GM19324 (cell line): ENCODE data around the gene PCBP3.
"Not testable (repeated sequence)": the region's sequence is repeated elsewhere in the genome, so short reads cannot be mapped to it uniquely, and the experiment has no call there.

Experiments used
- ATAC-seq: cut with Tn5 transposase; IDR thresholded peaks from one replicate; pipeline ENCODE4 v1.9.1; 2021; ENCODE audit warnings: mild to moderate bottlenecking, moderate library complexity; ENCODE audit not compliant: unreplicated experiment, low FRiP score

The PCBP3 gene

DNA sequence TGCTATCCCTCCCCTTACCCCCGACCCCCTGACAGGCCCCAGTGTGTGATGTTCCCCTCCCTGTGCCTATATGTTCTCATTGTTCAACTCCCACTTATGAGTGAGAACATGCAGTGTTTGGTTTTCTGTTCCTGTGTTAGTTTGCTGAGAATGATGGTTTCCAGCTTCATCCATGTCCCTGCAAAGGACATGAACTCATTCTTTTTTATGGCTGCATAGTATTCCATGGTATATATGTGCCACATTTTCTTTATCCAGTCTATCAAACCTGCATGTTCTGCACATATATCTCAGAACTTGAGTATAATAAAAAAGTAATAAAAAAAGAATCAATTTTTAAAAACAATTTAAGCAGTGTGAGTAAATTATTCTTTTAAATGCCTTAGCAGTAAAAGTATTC is 76.7 kb downstream of the PCBP3 start:
- ATAC-seq, result not testable (repeated sequence)

DNA sequence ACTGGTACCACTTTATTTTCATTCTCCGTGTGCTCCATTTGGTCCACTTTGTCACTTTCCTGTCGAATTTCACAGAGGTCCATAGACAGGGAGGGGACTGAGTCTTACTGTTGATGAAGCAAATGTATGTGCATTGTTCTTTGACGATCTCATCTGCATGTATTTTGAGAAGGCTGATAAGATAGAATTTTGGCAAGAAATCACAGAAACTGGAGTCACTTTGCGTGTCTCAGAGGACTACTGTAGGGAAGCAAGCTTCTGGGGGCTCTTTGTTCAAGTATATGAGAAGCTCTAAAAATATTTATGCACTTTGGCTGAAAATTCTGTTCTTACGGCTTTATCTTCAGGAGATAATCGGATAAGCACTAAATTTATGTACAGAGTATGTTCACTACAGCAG is 78.1 kb downstream of the PCBP3 start:
- ATAC-seq, result no peak

DNA sequence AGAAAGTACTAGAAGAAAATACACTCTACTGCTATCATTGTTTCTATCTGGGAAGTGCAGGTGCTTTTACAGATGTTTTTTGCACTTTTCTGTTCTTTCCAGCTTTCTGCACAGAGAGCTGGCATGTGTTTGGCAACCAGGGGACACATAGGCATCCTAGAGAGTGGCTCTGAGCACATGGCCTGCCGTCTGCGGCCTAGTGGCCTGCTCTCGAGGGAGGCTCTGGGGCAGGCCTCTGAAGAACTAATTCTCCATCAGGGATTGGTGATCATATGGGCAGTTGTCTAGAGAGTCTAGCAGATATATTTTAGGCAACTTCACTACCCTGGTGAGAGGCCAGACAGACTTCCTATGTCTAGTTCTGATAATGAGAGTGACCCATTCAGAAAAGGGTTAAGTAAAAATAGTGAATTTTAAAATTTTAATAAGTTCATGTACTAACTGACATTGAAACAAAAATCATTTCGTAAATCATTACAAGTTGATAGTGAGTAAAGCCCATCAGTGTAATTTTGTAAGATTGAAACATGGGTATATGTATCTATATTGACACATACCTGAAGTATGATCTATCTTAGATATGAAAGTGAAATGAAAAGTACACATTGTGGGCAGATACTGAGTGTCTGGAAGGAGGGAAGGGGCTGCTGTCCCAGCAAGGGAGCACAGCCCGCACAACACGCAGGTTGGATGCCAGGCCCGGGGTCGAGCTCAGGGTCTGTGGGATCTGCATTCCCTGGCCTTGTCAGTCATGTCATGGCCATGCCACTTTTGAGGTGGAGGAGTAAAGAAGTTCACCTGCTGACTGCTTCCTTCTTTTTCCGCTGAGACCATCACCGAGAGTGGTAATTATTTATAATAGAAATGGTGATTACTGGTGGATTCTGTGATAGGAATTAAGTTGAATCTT is 79.8 kb downstream of the PCBP3 start:
- ATAC-seq, result no peak

DNA sequence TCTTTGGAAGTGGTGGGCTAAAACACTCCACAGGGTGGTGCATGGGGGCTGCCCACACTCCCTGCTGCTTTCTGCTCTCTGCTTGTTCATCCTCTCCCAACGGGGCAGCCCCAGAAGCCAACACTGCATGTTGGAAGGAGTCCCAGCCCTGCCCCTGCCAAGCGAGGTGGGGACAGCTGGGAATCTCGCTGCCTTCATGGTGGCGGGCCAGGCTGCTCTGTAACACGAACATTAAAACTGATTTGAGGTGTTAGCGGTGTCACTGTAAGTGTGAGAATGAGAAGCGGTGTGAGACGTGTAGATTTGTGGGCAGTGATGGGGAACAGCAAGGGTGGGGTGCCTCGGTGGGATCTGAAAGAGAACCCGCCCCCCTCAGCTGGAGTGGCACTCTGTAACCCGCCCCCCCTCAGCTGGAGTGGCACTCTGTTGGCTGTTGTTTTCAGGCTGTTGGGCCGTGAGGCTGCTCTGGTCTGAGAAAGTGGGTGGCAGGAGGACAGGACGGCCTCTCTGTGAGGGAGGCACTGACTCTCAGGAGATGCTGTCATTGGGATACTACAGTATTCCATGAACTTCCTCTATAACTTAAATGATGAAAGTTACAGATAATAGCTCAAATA is 80.9 kb downstream of the PCBP3 start:
- no peak for ATAC-seq

DNA sequence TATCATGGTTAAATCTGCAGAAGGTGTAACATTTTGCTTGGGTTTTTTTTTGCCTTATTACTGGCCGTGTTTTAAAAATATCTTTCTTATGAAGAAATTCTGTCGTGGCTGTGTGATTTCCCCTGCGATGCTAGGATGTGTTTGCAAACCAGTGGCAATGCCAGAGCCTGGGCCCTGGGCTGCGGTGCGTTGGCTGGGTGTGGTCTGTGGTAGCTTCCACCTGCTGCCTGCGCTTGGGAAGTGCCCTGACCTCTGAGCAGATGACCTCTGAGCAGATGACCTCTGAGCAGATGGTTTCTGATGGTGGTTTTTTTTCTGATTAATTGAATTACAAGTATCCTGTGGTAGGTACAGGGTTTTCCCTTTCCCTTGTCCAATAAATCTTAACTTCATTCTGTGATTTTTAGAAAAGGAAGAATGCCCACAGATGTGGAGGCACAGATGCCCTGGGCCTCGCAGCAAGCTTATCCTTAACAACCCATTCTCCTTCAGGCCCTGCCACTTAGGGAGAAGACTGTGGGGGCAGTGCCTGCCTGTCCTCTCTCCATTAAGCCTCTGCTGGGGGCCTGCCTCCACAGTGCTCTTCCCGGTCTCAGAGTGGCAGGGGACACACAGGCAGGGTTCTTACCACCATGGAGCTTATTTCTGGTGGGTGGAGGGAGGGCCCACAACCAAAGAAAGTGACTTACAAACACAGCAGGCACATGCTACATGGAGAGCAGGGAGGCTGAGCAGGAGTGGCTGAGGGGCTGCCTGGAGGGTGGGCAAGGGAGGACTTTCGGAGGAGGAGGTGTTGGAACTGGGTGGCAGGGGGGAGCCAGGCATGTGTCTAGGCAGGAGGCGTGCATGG is 81.7 kb downstream of the PCBP3 start:
- ATAC-seq, result no peak

DNA sequence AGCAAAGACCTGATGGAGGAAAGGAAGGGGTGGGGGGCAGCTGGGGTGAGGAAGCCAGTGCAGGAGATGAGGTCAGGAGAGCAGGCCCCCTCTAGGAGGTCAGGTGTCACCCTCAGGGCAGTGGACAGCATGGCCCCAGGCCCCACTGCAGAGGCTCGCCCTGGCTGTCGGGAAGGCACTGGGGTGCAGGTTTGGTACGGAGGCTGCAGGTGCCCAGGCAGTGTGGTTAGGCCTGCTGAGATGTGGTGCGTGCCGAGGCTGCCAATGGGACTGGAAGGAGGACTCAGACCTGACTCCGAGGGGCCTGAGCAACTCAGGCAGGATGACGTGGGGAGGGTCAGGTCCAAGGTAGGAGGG is 82.3 kb downstream of the PCBP3 start:
- ATAC-seq, result no peak

DNA sequence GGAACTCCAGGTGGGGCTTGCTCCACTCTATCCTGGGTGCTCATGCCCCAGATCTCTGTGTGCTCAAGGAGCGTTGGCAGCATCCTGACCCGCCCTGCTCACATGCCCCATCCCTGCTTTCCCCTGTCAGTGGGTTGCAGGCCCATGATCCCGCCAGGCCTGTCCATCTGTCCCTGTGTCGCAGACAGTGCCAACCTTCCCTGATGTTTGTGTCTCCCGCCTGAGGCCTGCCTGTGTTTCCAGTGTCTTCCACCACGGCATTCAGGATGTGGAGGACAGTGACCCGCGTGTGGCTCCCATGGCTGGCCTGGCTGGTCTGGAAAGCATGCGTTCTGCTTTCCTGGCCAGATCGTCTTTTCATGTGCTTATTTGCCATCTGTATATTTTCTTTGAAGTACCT is 82.9 kb downstream of the PCBP3 start:
- ATAC-seq, result no peak

DNA sequence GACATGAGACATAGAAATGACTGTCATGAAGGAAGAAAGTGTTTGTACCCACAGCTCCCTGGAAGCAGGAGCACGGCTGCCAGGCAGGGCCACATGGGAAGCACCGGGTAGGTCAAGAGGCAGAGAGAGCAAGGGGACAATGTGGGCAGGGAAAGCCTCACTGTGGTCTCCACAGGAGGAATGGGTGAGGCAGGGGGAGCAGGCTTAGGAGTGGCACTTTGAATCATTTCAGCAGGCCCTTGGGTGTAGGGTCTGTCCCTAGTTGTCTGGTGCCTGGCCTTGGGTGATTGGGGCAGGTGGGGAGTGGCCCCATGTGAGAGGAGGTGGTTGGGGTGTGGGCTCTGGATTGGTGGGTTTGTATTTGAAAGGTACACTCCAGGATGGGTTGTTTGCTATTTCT is 83.9 kb downstream of the PCBP3 start:
- ATAC-seq, result no peak

DNA sequence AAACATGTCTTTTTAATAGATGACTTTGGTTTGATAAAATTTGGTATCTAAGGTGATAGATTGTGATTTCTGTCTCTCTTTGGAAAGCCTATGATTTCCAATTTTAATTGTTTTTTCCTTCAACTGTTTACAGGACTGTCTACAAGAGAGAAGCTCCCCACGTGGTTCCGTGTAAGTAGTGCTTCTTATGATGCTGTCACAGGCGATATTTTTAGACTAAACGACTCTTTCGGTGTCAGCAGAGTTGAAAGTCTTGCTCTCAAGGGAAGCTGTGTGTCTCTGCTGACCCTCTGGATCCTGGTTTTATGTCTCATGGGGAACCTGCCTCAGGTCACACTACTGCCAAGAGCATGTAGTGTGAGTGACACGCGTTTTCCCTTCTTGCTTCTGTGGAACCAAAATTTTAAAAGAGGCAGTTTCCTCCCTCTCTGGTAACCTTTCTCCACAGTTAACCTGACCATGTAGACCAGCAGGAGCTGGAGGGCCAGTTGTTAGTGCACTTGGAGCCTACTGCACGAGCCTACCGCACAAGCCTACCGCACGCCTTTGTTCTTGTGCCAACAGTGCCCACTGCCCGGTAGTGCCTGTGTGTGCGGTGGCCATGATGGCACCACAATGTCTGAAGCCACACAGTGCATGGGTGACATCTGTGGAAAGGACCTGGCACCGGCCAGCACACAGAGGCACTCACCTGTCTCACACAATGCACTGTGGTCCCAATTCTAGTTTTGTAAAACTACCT is 91.9 kb downstream of the PCBP3 start:
- ATAC-seq, result no peak

DNA sequence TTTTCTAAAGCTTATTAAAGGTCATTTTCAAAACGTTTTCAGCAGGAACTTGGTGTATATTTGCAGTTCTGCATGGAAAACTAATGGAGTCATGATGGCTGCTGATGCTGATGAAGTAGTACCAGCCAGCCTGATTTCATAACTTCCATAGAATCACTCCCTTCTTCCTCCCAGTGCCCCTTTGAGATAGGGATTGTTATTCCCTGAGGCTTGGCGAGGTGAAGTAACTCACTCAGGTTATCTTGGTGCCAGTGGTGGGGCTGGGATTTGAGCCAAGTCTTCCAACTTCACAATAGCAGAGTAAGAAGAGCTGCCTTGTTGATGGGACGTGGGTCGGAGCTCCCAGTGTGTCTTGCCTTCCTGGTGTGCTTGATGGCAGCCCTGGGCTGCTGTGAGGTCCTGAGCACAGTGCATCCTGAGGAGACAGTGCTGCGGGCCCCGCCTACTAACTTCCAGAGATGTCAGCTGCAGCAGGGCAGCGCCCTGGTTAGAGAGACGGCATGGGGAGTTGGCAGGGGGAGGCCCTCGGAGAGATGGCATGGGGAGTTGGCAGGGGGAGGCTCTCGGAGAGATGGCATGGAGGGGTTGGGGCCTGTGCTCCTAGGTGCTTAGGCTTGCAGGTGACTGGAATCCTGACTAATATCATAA is 92.6 kb downstream of the PCBP3 start:
- ATAC-seq, result no peak

DNA sequence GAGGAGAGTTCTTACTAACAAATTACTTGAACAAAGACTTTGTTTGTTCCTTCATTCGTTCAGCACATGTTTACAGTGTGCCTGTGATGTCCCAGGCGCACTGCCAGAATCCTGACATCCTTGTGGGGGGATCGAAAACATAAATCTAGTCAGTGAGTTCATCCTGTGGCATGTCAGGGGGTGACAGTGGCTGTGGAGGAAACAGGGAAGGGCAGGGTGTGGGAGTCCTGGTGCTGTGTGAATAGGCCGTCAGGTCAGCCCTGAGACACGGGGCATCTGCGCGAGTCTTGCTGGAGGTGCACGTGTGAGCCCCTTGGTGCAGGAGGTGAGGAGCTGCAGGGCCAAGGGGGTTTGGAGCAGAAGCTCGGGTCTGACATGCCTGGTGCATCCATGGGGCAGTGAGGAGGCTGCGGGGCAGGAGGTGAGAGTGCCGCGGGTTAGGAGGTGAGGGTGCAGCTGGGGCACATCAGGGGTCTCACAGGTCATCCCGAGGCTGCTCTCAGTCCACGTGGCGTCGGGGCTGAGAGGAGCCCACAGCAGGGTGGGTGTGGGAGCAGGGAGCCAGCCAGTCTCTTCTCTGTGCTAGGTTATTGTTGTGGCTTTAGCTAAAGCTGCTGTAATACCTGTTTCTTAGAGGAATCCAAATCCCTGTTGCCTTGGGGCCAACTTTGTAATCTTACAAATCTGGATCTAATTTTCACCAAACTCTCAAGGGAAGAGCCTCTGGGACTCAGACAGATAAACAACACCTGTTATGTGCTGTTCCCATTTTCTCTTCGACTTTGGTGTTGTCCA is 93.4 kb downstream of the PCBP3 start:
- no peak for ATAC-seq

DNA sequence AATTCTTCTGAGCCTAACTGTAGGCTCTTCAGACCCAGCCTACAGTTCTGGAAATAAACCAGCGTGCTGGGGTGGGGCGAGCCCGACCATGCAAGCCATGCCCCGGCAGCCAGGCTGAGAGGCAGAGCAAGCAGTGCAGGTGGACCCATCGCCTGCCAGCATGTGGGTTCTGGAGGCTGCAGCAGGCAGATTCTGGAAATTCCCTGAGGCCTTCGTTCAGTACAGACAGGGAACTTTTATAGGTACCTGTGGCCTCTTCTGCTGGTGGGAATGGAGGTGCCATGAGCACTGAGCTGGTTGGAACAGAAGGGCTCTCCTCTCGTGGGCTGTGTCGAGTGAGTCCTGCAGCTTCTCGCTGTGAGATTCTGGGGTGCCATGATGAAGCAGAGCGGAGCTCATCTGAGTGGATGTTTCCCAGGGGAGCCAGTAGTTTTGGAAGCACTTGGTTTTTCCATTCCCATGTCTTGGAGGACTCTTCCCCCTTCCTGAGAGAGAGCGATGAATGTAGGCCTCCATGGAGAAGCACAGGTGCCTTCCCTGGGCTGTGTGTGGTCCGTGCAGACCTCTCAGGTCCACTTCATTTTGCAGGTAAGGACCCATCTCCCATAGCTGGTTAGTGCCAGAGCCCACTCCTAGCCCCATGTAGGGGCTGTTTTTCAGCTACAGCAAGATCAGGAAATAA is 94.1 kb downstream of the PCBP3 start:
- no peak for ATAC-seq

DNA sequence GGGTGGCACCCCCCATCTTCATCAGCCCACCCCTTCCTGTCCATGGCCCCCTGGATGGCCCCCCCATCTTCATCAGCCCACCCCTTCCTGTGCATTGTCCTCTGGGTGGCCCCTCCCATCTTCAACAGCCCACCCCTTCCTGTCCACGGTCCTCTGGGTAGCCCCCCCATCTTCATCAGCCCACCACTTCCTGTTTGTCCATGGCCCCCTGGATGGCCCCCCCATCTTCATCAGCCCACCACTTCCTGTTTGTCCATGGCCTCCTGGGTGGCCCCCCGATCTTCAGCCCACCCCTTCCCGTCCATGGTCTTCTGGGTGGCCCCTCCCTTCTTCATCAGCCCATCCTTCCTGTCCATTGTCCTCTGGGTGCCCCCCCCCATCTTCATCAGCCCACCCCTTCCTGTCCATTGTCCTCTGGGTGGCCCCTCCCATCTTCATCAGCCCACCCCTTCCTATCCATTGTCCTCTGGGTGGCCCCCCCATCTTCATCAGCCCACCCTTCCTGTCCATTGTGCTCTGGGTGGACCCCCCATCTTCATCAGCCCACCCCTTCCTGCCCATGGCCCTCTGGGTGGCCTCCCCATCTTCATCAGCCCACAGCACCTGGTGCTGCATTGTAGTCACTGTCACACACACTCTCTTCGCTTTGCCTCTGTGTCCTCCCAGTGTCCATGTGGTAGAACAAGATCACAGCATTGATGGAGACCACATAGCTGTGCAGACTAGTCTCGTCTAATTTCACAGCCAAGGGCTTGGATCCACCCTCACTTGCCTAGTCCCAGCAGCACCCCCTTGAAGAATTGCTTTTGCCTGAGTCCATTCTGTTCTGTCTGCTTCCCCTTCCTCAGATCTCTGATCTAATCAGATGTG is 95.9 kb downstream of the PCBP3 start:
- no peak for ATAC-seq

DNA sequence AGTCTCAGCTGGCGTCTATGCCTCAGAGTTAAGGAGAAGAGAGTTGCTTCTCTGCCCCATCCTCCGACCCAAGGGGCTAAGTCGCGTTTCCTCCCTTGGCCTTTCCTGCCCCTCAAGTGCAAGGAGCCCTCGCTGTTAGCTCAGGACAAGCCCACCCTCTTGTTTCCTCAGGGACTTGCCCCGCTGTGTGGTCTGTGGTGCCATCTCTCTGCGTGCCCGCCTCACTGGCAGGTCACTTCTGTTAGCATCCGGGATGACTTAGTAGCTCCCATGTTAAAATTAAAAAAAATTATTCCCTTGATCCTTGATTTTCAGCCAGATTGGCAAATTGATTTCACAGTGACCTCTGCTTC is 96.5 kb downstream of the PCBP3 start:
- ATAC-seq, result no peak

DNA sequence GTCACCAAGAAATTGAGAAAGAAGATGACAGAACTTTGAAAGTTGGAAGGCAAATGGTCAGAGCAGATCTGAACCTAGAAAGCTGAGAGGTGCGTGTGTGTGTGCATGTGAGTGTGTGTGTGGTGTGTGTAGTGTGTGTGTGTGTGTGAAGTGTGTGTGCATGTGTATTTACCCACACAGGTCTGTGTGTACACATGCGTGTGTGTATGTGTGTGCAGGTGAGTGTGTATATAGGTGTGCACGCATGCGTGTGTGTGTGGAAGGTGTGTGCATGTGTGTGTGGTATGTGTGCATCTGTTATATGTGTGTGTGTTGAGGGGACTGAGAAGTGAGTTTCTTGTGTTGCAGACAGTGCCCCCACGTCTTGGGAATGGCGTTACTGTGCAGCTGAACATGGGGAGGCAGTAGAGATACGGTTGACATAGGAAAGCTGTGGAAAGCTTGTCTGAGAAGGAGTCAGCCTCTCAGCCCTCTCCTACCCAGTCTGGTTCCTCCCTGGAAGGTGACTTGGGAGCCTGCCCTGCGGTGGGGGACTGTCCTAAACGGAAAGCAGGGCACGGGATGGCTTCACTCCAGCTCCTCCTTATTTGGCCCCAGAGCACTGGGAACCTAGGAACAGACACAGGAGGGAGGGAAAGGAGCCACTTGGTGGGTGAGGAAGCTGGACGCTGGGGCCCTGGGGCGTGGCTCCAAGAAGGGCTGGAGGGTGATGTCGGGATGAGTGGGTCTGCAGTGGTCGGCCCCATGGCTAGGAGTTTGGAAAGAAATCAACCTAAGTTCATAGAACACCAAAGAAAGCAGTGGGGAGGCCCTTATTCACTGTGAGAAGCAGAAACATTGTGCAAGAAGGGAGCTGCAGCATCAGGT is 97.2 kb downstream of the PCBP3 start:
- no peak for ATAC-seq

DNA sequence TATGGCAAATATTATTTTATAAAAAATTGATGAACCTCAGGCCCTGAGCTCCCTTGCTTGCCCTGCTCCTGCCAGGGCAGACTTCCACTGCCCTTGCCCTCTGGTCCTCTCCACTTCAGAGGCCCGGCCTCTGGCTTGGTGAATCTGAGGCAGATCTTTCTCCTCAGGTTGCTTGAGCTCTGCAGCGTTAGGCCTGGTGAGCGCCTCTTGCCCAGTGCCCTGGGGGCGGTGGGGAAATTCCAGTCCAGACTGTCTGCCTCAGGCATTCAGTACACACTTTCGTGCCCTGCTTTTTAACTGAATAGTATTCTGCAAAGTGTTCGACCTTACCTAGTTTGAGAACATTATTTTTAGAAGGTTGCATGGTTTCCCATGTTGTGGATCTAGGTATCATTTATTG is 98.2 kb downstream of the PCBP3 start:
- no peak for ATAC-seq

DNA sequence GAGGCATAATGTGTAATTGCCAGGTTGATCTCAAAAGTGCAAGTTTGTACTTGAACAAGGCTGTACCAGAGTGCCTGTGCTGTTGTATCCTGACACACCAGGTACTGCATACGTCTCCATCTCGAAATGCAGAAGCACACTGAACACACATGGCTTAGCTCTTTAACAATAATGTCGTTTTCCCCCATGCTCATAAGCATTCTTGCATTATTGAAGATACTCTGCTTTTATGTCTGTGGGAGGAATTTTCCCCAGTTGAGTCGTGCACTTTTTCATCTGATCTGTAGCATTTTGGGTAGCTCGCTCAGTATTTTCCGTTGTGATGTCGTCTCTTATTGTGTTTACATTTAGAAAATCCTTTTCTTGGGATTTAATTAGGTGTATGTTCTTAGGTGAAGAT is 98.7 kb downstream of the PCBP3 start:
- ATAC-seq, result no peak
